ENCODE results near the gene POLR2C. TPM values are rescaled to one million over a fixed set of nuclear protein-coding genes. Genes with fewer than 3 reads are reported as not detected.

POLR2C gene
- total and polyA plus RNA-seq, 2 donors, result 54.9 to 75.1 TPM

- H3K4me3 ChIP-seq (ENCODE audit: low read depth, low read length), result no peak overlapping the region
- H3K36me3 ChIP-seq (ENCODE audit: insufficient read depth), result peaks cover 5% of the 10 kb centered on the region
- 32% methylated on average over 6 of the region's 6 CpGs for WGBS
- no peak overlapping the region for H3K27ac ChIP-seq (ENCODE audit: low read depth)
- no peaks in the 10 kb centered on the region for H3K4me1 ChIP-seq (ENCODE audit: insufficient read depth)
- DNase-seq (ENCODE audit: extremely low spot score), result no peak
Observed at GRCh38 chr16:57470711-57471110, 8.2 kb downstream of the POLR2C start.

GRCh38 chr16:57471209-57471608 lies 8.7 kb downstream of the POLR2C start:
- 95% methylated on average over 1 of the region's 1 CpG for WGBS
- DNase-seq (ENCODE audit: extremely low spot score), result no peak
- Histone ChIP-seq H3K27ac (ENCODE audit: low read depth) (no peak overlapping the region), H3K4me3 (ENCODE audit: low read depth, low read length) (no peak overlapping the region), H3K4me1 (ENCODE audit: insufficient read depth) (no peaks in the 10 kb centered on the region), H3K36me3 (ENCODE audit: insufficient read depth) (peaks cover 5% of the 10 kb centered on the region)

- no peak overlapping the region for H3K27ac ChIP-seq (ENCODE audit: low read depth)
- WGBS, result 55% methylated on average over 10 of the region's 10 CpGs
- no peaks in the 10 kb centered on the region for H3K4me1 ChIP-seq (ENCODE audit: insufficient read depth)
- H3K36me3 ChIP-seq (ENCODE audit: insufficient read depth), result peaks cover 3% of the 10 kb centered on the region
- no peak overlapping the region for H3K4me3 ChIP-seq (ENCODE audit: low read depth, low read length)
- no peak for DNase-seq (ENCODE audit: extremely low spot score)
Observed at GRCh38 chr16:57471852-57472664, 9.6 kb downstream of the POLR2C start.

GRCh38 chr16:57472665-57473060 lies 10.2 kb downstream of the POLR2C start:
- no peak overlapping the region for H3K4me3 ChIP-seq (ENCODE audit: low read depth, low read length)
- peaks cover 3% of the 10 kb centered on the region for H3K36me3 ChIP-seq (ENCODE audit: insufficient read depth)
- no peak for DNase-seq (ENCODE audit: extremely low spot score)
- H3K4me1 ChIP-seq (ENCODE audit: insufficient read depth), result no peaks in the 10 kb centered on the region
- WGBS, result 57% methylated on average over 4 of the region's 4 CpGs
- no peak overlapping the region for H3K27ac ChIP-seq (ENCODE audit: low read depth)

GRCh38 chr16:57473176-57473840 lies 10.8 kb downstream of the POLR2C start:
- Histone ChIP-seq H3K4me3 (ENCODE audit: low read depth, low read length) (no peak overlapping the region), H3K4me1 (ENCODE audit: insufficient read depth) (no peaks in the 10 kb centered on the region), H3K27ac (ENCODE audit: low read depth) (no peak overlapping the region), H3K36me3 (ENCODE audit: insufficient read depth) (peaks cover 3% of the 10 kb centered on the region)
- 85% methylated on average over 14 of the region's 14 CpGs for WGBS
- no peak for DNase-seq (ENCODE audit: extremely low spot score)

- Histone ChIP-seq H3K4me3 (ENCODE audit: low read depth, low read length) (no peak overlapping the region), H3K4me1 (ENCODE audit: insufficient read depth) (no peaks in the 10 kb centered on the region), H3K36me3 (ENCODE audit: insufficient read depth) (peaks cover 3% of the 10 kb centered on the region), H3K27ac (ENCODE audit: low read depth) (no peak overlapping the region)
- DNase-seq (ENCODE audit: extremely low spot score), result no peak
- WGBS, result 77% methylated on average over 8 of the region's 8 CpGs
Observed at GRCh38 chr16:57473906-57474305, 11.4 kb downstream of the POLR2C start.

GRCh38 chr16:57474671-57475661 lies 12.5 kb downstream of the POLR2C start:
- Histone ChIP-seq H3K27ac (ENCODE audit: low read depth) (no peak overlapping the region), H3K4me3 (ENCODE audit: low read depth, low read length) (no peak overlapping the region), H3K36me3 (ENCODE audit: insufficient read depth) (no peaks in the 10 kb centered on the region), H3K4me1 (ENCODE audit: insufficient read depth) (no peaks in the 10 kb centered on the region)
- no peak for DNase-seq (ENCODE audit: extremely low spot score)
- WGBS, result 84% methylated on average over 30 of the region's 30 CpGs

- 22% methylated on average over 12 of the region's 12 CpGs for WGBS
Observed at GRCh38 chr16:57475711-57476339, 13.3 kb downstream of the POLR2C start.

GRCh38 chr16:57476546-57477410 lies 14.3 kb downstream of the POLR2C start:
- Histone ChIP-seq H3K27ac (ENCODE audit: low read depth) (no peak overlapping the region), H3K4me3 (ENCODE audit: low read depth, low read length) (no peak overlapping the region), H3K4me1 (ENCODE audit: insufficient read depth) (no peaks in the 10 kb centered on the region), H3K36me3 (ENCODE audit: insufficient read depth) (no peaks in the 10 kb centered on the region)
- DNase-seq (ENCODE audit: extremely low spot score), result no peak
- 88% methylated on average over 6 of the region's 6 CpGs for WGBS

More at GRCh38 chr16:57475711-57476339, 13.3 kb downstream of the POLR2C start:
- Histone ChIP-seq H3K4me3 (ENCODE audit: low read depth, low read length) (no peak overlapping the region), H3K36me3 (ENCODE audit: insufficient read depth) (no peaks in the 10 kb centered on the region), H3K27ac (ENCODE audit: low read depth) (no peak overlapping the region), H3K4me1 (ENCODE audit: insufficient read depth) (no peaks in the 10 kb centered on the region)
- no peak for DNase-seq (ENCODE audit: extremely low spot score)

- no peak for DNase-seq (ENCODE audit: extremely low spot score)
- 69% methylated on average over 9 of the region's 9 CpGs for whole genome bisulfite sequencing
- no peak overlapping the region for H3K4me3 ChIP-seq (ENCODE audit: low read depth, low read length)
- no peaks in the 10 kb centered on the region for H3K36me3 ChIP-seq (ENCODE audit: insufficient read depth)
- no peak overlapping the region for H3K27ac ChIP-seq (ENCODE audit: low read depth)
- no peaks in the 10 kb centered on the region for H3K4me1 ChIP-seq (ENCODE audit: insufficient read depth)
Observed at GRCh38 chr16:57477531-57478202, 15.2 kb downstream of the POLR2C start.

GRCh38 chr16:57478396-57479204 lies 16.1 kb downstream of the POLR2C start:
- WGBS, result 53% methylated on average over 15 of the region's 15 CpGs
- no peaks in the 10 kb centered on the region for H3K36me3 ChIP-seq (ENCODE audit: insufficient read depth)
- no peak for DNase-seq (ENCODE audit: extremely low spot score)
- H3K27ac ChIP-seq (ENCODE audit: low read depth), result no peak overlapping the region
- peak overlapping the region; percentile 38 for H3K4me3 ChIP-seq (ENCODE audit: low read depth, low read length)
- no peaks in the 10 kb centered on the region for H3K4me1 ChIP-seq (ENCODE audit: insufficient read depth)
